DMS153 (cell line): ENCODE data around the gene INPP5A.
A peak's percentile ranks its signal among the peaks of the same experiment; 100 is the strongest.
"Not testable (repeated sequence)": the region's sequence is repeated elsewhere in the genome, so short reads cannot be mapped to it uniquely, and the experiment has no call there.

Experiments used
- DNase-seq: peaks from one replicate; lab custom pipeline; 2025; lab: John Stamatoyannopoulos, UW

Gene INPP5A

DNA sequence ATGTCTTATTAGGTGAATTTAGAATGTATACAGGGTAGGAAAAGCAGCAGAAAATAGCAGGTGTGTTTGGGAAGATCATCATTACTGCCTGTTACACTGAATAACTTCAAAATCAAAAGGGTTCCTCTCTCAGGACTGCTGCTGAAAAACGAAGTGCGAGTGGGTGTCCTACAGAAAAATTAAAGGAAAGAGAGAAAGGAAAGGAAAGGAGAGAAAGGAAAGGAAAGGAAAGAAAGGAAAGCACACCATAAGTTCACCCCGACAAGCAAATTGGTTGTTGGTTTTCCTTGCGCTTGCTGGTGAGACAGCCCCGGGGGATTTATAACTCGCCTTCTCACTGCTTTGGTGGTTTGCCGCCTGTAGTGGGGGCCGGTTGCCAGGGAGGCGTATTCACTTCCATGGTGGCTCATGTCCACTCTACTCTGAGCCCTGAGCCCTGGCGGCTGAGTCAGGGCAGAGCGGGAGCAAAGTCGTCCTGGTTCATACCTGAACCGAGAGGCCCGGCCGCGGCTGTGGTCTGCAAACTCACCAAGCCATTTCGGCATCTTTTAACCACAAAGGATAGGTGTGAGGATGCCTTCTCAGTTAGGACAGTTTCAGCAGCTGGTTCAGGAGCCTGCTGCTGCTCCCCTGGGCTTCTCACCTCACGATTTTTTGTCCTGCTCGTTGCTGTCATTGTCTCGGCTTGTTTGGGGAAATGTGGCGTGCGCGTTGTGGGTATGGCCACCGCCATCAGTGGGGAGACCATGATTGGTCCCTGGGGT lies 26.1 kb downstream of the INPP5A start:
- no peak for DNase-seq

DNA sequence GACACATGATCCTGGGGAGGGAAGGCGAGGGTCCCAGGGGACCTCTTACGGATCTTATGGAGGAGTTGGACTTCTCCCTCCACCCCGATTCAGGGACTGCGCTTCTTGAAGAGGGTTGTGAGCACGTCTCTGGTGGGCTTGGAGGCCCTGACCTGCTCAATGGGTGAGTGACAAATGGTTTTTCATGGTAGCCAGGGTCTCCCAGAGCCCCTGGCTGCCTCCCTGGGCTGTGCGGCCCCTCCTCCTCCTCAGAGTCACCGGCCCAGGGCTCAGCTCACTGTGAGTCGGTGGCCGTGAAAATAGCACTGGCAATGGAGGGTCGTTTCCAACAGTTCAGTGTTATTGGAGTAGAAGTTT lies 26.6 kb downstream of the INPP5A start:
- no peak for DNase-seq

DNA sequence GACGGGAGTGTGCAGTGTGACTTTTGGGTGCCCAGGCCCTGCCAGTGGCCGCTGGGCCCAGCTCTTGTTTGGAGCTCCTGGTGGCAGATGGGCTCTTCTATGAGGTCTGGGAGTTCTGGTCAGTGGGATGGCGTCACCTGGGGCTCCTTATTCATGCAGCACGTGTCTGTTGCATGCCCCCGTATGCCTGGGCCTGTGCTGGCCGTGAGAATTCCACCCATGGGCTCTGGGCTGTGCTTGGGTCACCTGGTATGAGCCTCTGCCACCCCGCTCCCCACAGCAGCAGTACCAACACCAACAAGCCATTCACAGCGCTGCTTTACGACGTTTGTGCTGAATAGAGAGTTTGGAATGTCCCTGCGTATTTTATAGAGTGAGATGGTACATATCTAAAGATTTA lies 27.1 kb downstream of the INPP5A start:
- no peak for DNase-seq

GRCh38 chr10:132565516-132566209 lies 28.1 kb downstream of the INPP5A start:
- DNase-seq: no peak

- no peak for DNase-seq
Observed at GRCh38 chr10:132566892-132567291, 29.3 kb downstream of the INPP5A start.

- DNase-seq: no peak
Observed at GRCh38 chr10:132570265-132570664, 32.7 kb downstream of the INPP5A start.

- peak; percentile 21 for DNase-seq
Observed at GRCh38 chr10:132570771-132571649, 33.4 kb downstream of the INPP5A start.

DNA sequence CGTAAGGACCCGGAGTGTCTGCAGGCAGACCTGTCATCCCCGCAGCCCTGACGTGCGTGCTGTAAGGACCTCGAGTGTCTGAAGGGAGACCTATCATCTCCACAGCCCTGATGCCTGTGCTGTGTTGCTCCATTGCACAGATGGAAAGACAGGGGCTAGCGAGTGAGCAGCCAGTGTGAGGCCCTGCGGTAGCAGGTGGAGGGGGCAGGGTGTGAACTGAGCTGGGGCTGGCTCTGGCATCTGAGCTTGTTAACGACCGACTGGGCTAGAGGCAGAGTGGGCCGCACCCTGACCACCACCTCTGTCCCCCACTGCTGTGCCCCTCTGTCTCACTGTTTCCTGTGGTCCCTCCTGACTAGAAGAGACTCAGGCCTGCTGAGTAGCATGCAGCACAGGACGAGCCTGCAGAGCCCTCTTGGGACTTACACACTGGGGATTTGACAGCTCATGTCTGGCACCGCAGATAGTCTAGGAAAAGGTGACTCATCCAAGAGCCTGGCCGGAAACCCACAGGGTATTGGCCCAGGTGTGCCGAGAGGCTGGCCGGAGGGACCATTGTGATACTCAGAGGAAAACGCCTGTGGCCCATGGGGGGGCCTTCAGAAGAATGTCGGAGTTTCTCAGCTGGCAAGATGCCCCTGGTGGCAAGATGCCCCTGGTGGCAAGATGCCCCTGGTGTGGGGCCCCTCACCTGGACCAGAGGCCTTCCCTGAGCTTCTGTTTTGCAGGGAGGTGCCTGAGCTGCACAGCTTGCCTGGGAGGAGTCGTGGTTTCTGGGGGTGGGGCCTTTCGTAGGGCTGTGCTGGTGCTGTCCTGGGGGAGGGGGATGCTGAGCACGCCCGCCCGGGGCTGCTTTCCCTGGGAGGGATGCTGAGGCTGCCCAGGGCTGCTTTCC lies 34.3 kb downstream of the INPP5A start:
- peak; percentile 91 for DNase-seq

DNA sequence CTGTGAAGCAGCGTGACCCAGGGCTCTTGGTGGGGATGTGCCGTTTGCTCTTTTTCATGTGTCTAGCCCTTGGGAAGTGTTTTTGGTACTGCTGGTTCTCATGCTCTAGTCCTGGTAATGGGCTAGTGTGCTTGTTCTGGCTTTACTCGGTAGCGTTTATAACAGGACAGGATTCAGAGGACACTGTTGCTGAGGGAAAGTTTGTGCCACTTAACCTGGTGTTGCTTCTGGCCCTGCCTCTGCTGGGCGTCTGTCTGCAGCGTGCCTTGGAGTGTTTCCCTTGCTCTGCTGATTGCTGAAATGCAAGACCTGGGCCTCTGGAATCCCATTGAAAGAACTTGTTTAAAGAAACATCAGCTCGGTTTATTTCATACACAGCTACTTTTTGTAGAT lies 35.0 kb downstream of the INPP5A start:
- no peak for DNase-seq

DNA sequence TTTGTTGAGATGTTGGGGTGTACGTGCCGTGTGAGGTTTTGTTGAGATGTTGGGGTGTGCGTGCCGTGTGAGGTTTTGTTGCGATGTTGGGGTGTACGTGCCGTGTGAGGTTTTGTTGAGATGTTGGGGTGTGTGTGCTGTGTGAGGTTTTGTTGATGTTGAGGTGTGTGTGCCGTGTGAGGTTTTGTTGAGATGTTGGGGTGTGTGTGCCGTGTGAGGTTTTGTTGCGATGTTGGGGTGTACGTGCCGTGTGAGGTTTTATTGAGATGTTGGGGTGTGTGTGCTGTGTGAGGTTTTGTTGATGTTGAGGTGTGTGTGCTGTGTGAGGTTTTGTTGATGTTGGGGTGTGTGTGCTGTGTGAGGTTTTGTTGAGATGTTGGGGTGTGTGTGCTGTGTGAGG lies 35.4 kb downstream of the INPP5A start:
- not testable (repeated sequence) for DNase-seq

GRCh38 chr10:132574288-132574687 lies 36.7 kb downstream of the INPP5A start:
- no peak for DNase-seq

DNA sequence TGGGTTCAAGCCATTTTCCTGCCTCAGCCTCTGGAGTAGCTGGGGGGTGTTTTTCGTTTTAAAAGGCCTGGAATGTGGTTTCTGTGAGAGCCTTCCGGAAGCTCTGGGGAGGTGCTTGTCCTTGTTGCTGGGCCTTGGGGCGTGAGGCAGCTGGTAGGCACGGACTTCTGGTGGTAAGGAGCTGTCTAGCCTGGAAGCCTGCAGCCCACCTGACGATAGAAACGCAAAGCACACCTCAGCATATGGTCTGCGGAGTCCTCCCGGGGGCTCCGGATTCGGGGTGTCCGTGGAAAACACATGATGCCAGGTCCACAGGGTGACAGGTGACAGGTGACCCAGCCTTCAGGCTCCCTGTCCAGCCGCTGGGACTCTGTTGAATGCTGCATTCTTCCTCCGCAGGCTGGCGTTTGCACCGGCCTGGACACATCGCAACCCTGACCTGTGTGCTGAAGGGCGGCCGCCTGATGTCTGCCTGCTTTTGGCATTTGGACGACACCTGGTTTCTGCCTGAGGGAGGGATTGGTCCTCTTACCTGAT lies 37.3 kb downstream of the INPP5A start:
- no peak for DNase-seq

DNA sequence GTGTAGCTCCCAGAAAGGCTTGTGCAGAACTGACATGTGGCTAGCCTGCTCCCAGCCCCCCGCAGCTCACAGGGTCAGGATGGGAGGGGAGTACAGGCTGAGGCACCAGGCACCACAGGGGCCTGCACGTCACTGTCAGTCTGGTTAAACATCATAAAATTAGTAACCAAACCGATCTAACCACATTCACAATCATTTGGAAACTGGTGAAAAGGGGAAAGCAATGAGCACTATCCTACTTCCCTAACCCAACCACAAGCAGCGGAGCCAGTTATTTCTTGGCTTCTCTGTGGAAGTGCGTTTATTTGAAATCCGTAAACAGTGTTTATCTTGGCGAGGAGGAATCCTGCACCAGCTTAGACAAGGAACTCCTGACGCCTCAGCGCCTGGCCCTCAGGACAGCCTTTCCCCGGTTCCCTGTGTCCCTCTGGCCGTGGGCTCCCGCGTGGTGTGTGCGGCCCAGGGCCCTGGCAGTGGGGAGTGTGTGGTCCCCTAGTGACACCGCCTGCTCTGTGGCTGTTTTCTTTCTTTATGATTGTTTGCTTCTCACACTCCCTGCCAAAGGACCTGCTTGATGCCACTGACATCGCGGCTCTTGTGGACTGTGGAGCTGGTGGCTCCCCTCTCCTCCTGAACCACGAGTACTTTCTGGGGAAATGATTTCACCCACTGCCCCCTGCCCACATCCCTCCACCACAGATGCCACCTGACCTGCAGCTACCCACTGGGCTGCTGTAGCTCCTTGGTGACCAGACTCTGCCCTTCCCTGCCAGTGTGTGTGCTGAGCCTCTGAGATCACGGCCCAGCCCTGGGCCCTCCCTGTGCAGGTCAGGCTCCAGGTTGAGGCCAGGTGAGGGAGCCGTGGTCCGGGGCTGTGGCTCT lies 38.0 kb downstream of the INPP5A start:
- peak; percentile 8 for DNase-seq

- DNase-seq: no peak
Observed at GRCh38 chr10:132576671-132577349, 39.2 kb downstream of the INPP5A start.

DNA sequence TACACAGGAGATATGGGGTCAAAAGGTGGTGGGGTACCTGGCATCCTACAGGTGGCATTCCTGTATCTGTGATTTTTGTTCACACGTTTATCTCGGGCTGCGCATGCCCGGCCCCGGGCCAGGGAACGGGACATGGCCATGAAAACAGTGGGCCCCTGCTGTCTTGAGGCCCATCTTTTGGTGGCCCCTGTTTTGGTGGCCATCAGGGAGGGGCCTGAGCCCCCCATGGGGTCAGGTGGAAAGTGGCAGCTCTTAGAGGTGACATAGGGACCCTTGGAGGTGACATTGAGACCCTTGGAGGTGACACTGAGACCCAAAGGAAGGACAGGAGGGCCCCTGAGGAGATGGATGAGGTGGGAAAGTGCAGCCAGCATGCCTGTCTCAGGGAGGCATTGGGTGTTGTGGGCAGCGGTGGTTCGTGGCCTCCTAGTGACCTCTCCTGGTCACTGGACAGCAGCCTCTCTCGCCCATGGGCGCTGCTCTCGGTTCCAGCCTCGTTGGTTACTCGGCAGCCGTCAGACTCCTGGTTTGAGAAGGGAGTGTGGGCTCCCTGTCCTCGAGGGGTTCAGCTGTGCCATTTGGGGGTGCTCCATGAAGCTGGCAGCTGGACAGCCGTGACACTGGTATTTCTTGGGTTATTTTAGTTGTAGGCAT lies 39.9 kb downstream of the INPP5A start:
- no peak for DNase-seq

DNA sequence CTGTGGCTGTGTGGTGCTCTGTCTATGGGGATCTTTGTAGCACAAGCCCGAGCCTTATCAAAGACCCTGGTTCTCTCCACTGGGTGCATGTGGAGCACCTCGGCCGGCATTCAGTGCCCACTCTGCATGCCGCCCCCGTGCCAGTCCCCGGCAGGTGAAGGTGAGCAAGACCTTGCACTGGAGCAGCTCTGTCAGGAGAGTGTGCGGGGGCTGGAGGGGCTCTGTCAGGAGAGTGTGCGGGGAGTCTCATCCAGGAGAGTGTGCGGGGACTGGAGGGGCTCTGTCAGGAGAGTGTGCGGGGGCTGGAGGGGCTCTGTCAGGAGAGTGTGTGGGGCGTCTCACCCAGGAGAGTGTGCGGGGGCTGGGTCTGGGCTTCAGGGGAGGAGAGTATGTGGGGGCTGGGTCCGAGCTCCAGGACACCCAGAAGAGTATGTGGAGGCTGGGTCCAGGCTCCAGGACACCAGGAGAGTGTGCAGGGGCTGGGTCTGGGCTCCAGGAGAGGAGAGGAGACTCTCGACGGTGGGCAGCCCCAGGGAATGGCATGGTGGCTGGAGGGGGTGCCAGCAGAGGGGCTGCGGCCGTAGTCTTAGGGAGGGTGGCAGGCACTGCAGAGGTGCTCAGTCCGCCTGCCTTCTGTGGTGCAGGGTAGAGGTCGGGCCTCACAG lies 40.8 kb downstream of the INPP5A start:
- no peak for DNase-seq

DNA sequence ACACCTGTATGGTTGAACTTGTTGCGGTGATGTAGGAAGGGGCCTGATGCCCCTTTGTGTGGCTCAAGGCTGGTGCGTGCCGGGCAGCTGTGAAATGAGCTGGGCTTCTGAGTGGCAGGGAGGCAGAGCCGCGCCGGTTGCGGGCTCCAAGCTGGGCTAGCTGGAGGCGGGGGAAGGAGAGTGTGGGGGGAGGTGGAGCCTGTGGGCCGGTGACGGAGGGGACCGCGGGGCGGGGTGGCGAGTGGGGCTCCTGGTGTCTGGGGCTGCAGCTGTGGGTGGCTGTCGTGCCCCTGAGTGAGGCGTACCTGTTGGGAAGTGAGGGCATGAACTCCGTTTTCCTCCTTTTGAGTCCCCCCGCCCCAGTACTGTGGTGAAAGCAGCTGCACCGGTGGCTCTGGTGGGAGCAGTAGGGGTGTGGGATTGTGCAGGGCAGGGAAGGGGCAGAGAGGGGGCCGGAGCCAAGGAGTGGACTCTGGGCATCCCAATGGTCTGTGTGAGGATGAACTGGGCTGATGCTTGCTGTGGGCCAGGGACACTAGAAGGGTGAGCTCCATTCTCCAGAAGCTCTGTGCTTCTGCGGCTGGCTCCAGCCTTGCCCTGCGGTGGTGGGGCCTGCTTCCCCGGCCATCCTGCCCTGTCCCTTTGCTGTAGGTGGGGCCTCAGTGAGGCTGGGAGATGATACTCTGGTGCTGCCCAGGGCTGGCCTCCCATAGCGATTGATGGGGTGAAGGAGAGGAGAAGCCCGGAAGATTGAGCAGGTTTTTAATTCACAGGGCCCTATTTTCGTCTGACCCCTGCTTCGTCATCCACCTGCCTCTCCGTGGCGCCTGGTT lies 41.7 kb downstream of the INPP5A start:
- no peak for DNase-seq

DNA sequence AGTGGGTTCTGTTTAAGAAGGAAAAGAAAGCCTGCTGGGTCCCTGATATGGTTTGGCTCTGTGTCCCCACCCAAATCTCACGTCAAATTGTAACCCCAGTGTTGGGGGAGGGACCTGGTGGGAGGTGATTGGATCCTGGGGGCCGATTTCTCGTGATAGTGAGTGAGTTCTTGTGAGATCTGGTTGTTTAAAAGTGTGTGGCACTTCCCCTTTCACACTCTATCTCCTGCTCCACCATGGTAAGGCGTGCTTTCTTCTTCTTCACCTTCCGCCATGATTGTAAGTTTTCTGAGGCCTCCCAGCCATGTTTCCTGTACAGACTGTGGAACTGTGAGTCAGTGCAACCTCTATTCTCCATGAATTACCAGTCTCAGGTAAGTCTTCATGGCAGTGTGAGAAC lies 42.6 kb downstream of the INPP5A start:
- DNase-seq: no peak
